Parathyroid adenoma (tissue), 2 donors: ENCODE results near the gene CCDC188.

Experiments
- H2AFZ ChIP-seq: fragments of 300-600 bp; sonication (generic); one replicate; pipeline ENCODE4 v1.7.0; 2017; ENCODE audit warnings: antibody characterized with exemption, mild to moderate bottlenecking
- H3K27ac ChIP-seq: fragments of 300-600 bp; sonication (generic); one replicate; pipeline ENCODE4 v1.7.0; 2017
- H3K27me3 ChIP-seq: fragments of 300-600 bp; sonication (generic); one replicate; pipeline ENCODE4 v1.7.0; 2017; ENCODE audit warnings: low read length; ENCODE audit not compliant: control insufficient read depth, insufficient read depth
- H3K36me3 ChIP-seq: fragments of 300-600 bp; sonication (generic); one replicate; pipeline ENCODE4 v1.7.0; 2017; ENCODE audit warnings: low read length; ENCODE audit not compliant: control insufficient read depth, insufficient read depth
- H3K4me1 ChIP-seq: fragments of 300-600 bp; sonication (generic); one replicate; pipeline ENCODE4 v1.7.0; 2017; ENCODE audit warnings: control low read depth
- H3K4me2 ChIP-seq: fragments of 300-600 bp; sonication (generic); one replicate; pipeline ENCODE4 v1.7.0; 2017; ENCODE audit warnings: low read length
- H3K4me3 ChIP-seq: fragments of 300-600 bp; sonication (generic); one replicate; pipeline ENCODE4 v1.7.0; 2017; ENCODE audit warnings: low read depth, low read length
- H3K79me2 ChIP-seq: fragments of 300-600 bp; sonication (generic); one replicate; pipeline ENCODE4 v1.7.0; 2017; ENCODE audit warnings: control low read depth
- H3K9ac ChIP-seq: fragments of 300-600 bp; sonication (generic); one replicate; pipeline ENCODE4 v1.7.0; 2017; ENCODE audit warnings: mild to moderate bottlenecking
- H3K9me3 ChIP-seq: fragments of 300-600 bp; sonication (generic); one replicate; pipeline ENCODE4 v1.7.0; 2017; ENCODE audit warnings: low read length; ENCODE audit not compliant: control insufficient read depth
- TF ChIP-seq, protein P1 (sequence below): fragments of 300-600 bp; sonication (generic); IDR thresholded peaks from one replicate; pipeline ENCODE4 v1.7.0; 2017; ENCODE audit warnings: antibody characterized with exemption, mild to moderate bottlenecking
- donor health status: primary hyperparathyroidism.

CCDC188 gene

GRCh38 chr22:20114506-20115475 lies 36.1 kb downstream of the CCDC188 start:
- Histone ChIP-seq H3K9ac (no peak overlapping the region), H3K4me2 (no peak overlapping the region), H3K79me2 (peaks cover 2% of the 10 kb centered on the region), H3K36me3 (no peaks in the 10 kb centered on the region), H3K4me1 (no peaks in the 10 kb centered on the region), H3K27me3 (no peaks in the 10 kb centered on the region), H3K27ac (no peak overlapping the region), H2AFZ (no peak overlapping the region), H3K4me3 (no peak overlapping the region), H3K9me3 (no peaks in the 10 kb centered on the region)
- TF ChIP-seq, protein P1, sequence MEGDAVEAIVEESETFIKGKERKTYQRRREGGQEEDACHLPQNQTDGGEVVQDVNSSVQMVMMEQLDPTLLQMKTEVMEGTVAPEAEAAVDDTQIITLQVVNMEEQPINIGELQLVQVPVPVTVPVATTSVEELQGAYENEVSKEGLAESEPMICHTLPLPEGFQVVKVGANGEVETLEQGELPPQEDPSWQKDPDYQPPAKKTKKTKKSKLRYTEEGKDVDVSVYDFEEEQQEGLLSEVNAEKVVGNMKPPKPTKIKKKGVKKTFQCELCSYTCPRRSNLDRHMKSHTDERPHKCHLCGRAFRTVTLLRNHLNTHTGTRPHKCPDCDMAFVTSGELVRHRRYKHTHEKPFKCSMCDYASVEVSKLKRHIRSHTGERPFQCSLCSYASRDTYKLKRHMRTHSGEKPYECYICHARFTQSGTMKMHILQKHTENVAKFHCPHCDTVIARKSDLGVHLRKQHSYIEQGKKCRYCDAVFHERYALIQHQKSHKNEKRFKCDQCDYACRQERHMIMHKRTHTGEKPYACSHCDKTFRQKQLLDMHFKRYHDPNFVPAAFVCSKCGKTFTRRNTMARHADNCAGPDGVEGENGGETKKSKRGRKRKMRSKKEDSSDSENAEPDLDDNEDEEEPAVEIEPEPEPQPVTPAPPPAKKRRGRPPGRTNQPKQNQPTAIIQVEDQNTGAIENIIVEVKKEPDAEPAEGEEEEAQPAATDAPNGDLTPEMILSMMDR, result no peak

DNA sequence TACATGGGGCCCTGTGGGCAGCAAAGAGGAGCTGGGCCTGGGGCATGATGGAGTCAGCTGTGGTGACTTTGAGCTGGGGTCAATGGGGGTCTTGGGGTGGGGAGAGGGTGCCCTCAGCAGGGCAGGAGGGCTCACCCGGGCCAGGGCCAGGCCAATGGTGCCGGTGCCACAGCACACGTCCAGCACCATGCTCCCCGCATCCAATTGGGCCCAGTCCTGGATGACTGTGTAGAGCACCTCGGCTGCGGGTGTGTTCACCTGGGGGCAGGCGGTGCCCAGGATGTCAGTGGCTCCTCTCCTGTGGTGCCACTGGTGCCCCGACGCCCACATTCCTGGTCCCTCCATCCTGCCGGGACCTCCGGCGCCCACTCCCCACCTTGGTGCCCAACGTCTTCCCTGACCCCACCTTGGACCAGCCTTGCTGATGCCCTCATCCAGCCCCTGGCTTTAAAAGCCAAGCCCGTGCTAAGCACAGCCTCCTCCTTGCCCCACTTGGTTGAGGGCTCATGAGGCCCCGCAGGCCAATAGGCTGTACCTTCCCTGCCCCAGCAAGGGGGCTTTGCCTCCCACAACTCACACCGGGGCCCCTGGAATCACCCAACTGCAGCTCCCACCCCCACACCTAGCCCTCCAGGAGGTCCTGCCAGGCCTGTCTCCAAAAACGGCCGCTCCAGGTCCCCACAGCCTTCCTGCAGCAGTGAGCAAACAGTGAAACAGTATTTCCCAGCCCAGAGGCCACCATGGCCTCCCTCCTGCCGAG lies 37.1 kb downstream of the CCDC188 start:
- Histone ChIP-seq H3K4me2 (no peak overlapping the region), H3K27me3 (no peaks in the 10 kb centered on the region), H3K9ac (no peak overlapping the region), H3K27ac (no peak overlapping the region), H3K4me3 (no peak overlapping the region), H3K36me3 (no peaks in the 10 kb centered on the region), H3K9me3 (no peaks in the 10 kb centered on the region), H2AFZ (no peak overlapping the region), H3K4me1 (no peaks in the 10 kb centered on the region), H3K79me2 (peaks cover 2% of the 10 kb centered on the region)
- TF ChIP-seq, protein P1, result no peak

DNA sequence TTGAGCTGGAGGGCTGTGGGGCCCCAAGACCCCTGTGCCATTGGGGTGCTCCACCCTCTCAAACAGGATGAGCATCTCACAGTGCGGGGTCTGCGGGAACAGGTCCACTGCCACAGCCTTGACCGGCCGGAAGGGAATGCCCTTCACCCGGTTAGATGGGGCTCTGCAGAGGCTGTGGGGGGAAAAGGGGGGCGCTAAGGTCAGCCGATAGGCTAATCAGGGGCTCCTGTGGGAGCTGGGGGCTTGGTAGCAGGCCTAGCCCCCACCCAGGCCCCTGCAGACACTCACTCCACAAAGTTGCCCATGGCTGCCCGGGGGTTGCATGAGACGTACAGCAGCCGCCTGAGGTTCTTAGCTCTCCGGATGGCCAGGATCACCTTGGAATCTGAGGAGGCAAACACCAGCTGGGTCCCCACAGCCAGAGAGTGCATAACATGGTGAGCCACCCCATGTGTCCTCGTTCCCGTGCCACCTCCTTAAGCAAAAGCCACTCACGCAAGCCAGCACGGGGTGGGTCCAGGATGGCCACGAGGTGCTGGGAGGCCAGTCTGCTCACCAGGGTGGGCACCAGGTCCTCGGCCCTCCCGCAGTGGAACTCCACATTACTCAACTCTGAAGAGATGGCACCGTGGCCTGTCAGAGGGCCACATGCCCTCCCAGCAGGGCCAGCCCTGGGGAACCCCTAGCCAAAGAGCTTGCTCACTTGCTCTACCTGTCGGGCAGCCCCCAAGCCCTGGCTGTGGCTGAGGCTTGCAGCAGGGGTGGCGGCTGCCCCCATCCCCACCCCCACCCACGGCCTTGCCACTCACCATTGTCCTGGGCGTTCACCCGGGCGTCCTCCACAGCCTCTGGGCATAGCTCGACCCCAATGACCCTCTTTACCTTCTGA lies 38.0 kb downstream of the CCDC188 start:
- H3K36me3 ChIP-seq, result no peaks in the 10 kb centered on the region
- no peaks in the 10 kb centered on the region for H3K4me1 ChIP-seq
- H3K9ac ChIP-seq, result no peak overlapping the region
- no peak overlapping the region for H3K27ac ChIP-seq
- H3K4me3 ChIP-seq, result no peak overlapping the region
- no peak overlapping the region for H2AFZ ChIP-seq
- no peaks in the 10 kb centered on the region for H3K79me2 ChIP-seq
- H3K4me2 ChIP-seq, result no peak overlapping the region
- H3K27me3 ChIP-seq, result no peaks in the 10 kb centered on the region
- H3K9me3 ChIP-seq, result no peaks in the 10 kb centered on the region
- TF ChIP-seq, protein P1, result no peak

DNA sequence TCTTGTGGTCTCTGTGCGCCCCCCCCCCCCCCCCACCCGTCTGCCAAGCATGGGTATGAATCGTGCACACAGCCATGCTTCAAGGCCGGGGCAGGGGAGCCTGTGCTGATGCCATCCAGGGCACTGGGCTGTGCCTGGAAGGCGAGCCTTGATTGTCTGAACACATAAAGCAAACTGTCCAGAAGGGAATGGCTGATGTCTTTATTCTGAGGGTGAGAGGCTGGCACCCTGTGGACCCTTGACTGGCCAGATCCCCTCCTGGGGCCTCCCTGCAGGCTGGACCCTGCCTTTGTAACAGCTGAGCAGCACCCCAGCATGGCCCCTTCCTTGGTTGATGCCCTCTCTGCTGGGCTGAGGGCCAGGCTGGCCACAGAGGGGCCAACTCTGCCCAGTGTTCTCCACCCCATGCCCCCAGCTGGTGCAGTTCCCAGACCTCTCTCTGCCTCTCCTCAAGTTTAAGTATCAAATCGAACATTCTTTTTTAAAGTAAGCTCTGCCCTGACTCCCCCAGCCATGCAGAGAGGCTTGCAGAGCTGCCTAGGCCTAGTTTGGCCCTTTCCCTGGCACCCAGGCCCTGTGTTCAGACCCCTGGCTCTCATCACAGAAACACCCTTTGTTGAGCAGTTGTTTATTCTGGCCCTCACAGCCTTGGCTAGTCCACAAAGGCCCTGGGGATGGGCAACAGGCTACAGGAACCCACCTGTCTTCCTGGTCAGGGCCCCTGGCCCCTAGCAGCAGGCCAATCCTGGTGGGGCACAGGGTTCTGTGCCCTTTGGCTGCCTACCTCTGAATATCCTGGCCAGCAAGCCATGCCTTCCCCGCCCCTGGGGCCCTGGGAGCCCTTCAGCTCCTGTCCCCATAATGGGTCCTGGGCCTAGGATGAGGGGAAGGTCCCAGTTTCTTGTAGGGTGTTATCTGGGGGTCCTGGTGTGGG lies 38.9 kb downstream of the CCDC188 start:
- no peaks in the 10 kb centered on the region for H3K36me3 ChIP-seq
- H3K4me3 ChIP-seq, result no peak overlapping the region
- no peak overlapping the region for H3K9ac ChIP-seq
- H3K27me3 ChIP-seq, result no peaks in the 10 kb centered on the region
- H3K9me3 ChIP-seq, result no peaks in the 10 kb centered on the region
- no peaks in the 10 kb centered on the region for H3K4me1 ChIP-seq
- no peak overlapping the region for H3K4me2 ChIP-seq
- TF ChIP-seq, protein P1, result no peak
- no peaks in the 10 kb centered on the region for H3K79me2 ChIP-seq
- no peak overlapping the region for H3K27ac ChIP-seq
- H2AFZ ChIP-seq, result no peak overlapping the region
